ENCODE results near the gene SEMA3F.

The SEMA3F gene

GRCh38 chr3:50154840-50155490 is at the start of gene SEMA3F:
Gene SEMA3F (plus strand): TSS chr3:50155324. CDS start chr3:50159623, 4,299 bp downstream.
- peak; percentile 88 for DNase-seq (ENCODE audit: low read depth)
- no peak for TF ChIP-seq CTCF (IDR thresholded peaks at IDR 0.05; ENCODE audit: insufficient read depth, low read depth, low read length, missing control alignments)
- H3K4me3 ChIP-seq (ENCODE audit: low read length): peak within 1 kb of the TSS; percentile 90

DNA sequence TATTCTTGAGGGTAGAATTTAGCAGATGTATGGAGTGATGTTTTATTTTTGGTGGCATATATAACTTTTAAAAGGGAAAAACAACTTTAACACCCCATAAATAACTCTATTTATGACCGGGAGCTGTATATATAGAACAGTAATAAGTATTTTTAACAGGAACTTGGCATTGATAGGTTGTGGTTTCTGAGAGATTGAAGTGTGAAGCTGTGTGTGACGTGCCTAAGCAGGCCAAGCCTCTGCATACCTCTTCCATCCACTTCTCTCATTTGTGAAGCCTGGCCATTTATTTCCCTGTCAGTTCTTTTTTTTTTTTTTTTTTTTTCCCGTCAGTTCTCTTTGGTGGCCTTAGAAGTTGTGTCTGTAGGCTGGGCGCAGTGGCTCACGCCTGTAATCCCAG is 43.4 kb upstream of the SEMA3F start:
- no peak overlapping the region for H3K4me3 ChIP-seq (ENCODE audit: low read length)
- DNase-seq (ENCODE audit: low read depth): no peak
- TF ChIP-seq CTCF (IDR thresholded peaks at IDR 0.05; ENCODE audit: insufficient read depth, low read depth, low read length, missing control alignments): no peak

- no peak overlapping the region for H3K4me3 ChIP-seq (ENCODE audit: low read length)
- DNase-seq (ENCODE audit: low read depth): no peak
- no peak for TF ChIP-seq CTCF (IDR thresholded peaks at IDR 0.05; ENCODE audit: insufficient read depth, low read depth, low read length, missing control alignments)
These were observed 42.7 kb upstream of the SEMA3F start for GRCh38 chr3:50112462-50112861.

- no peak for TF ChIP-seq CTCF (IDR thresholded peaks at IDR 0.05; ENCODE audit: insufficient read depth, low read depth, low read length, missing control alignments)
- no peak for DNase-seq (ENCODE audit: low read depth)
- no peak overlapping the region for H3K4me3 ChIP-seq (ENCODE audit: low read length)
These were observed 38.0 kb upstream of the SEMA3F start for GRCh38 chr3:50117120-50117519.

DNA sequence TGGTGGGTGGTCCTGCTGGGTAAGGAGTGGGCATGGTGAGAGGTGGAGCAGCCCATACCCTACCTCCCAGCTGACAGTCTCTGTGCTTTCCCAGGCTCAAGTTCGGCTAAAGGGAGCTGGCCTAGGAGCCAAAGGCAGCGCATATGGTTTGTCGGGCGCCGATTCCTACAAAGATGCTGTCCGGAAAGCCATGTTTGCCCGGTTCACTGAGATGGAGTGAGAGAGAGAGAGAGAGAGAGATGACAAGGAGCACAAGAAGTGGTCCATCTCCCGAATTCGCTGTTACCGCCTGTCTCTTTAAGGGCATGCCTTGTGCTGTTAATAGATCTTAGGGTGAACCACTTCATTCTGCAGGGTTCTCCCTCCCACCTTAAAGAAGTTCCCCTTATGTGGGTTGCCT is 36.9 kb upstream of the SEMA3F start:
- no peak overlapping the region for H3K4me3 ChIP-seq (ENCODE audit: low read length)
- no peak for TF ChIP-seq CTCF (IDR thresholded peaks at IDR 0.05; ENCODE audit: insufficient read depth, low read depth, low read length, missing control alignments)
- no peak for DNase-seq (ENCODE audit: low read depth)

GRCh38 chr3:50119786-50120185 is 35.3 kb upstream of the SEMA3F start:
- no peak overlapping the region for H3K4me3 ChIP-seq (ENCODE audit: low read length)
- no peak for DNase-seq (ENCODE audit: low read depth)
- TF ChIP-seq CTCF (IDR thresholded peaks at IDR 0.05; ENCODE audit: insufficient read depth, low read depth, low read length, missing control alignments): no peak

Data from epithelial cell of esophagus (primary cell).